ENCODE results near the gene NRG3.

GRCh38 chr10:82890573-82890972 lies 1015.6 kb downstream of the NRG3 start:
- TF ChIP-seq, protein P1, sequence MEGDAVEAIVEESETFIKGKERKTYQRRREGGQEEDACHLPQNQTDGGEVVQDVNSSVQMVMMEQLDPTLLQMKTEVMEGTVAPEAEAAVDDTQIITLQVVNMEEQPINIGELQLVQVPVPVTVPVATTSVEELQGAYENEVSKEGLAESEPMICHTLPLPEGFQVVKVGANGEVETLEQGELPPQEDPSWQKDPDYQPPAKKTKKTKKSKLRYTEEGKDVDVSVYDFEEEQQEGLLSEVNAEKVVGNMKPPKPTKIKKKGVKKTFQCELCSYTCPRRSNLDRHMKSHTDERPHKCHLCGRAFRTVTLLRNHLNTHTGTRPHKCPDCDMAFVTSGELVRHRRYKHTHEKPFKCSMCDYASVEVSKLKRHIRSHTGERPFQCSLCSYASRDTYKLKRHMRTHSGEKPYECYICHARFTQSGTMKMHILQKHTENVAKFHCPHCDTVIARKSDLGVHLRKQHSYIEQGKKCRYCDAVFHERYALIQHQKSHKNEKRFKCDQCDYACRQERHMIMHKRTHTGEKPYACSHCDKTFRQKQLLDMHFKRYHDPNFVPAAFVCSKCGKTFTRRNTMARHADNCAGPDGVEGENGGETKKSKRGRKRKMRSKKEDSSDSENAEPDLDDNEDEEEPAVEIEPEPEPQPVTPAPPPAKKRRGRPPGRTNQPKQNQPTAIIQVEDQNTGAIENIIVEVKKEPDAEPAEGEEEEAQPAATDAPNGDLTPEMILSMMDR (IDR thresholded peaks at IDR 0.05), result no peak
- no peak for TF ChIP-seq POLR2AphosphoS5 (IDR thresholded peaks at IDR 0.05; ENCODE audit: low read depth, low read length)
- TF ChIP-seq REST (IDR thresholded peaks at IDR 0.05; ENCODE audit: insufficient read depth in 1 of 2, low read depth in 2 of 2, low read length in 1 of 2), result no peak

All from Panc1 (cell line).